Mesendoderm (in vitro differentiated cells): Measurements from ENCODE around the gene TRAPPC3L.

ENCODE experiments used
- DNase-seq: peaks from one replicate; pipeline ENCODE4 v3.0.0; 2013
- H2AK5ac ChIP-seq: 2 replicates; pipeline ENCODE4 v1.6.1; 2013; ENCODE audit warnings: low read length, inconsistent platforms
- H2BK120ac ChIP-seq: 2 replicates; pipeline ENCODE4 v1.6.1; 2013; ENCODE audit warnings: low read depth, mild to moderate bottlenecking, low read length, moderate library complexity, mixed read lengths
- H2BK15ac ChIP-seq: replicated peaks from 2 replicates; pipeline ENCODE4 v1.6.1; 2013; ENCODE audit warnings: low read depth, mild to moderate bottlenecking, moderate library complexity
- H2BK5ac ChIP-seq: 2 replicates; pipeline ENCODE4 v1.6.1; 2013; ENCODE audit warnings: low read length, inconsistent platforms
- H3K18ac ChIP-seq: 2 replicates; pipeline ENCODE4 v1.6.1; 2013; ENCODE audit warnings: mild to moderate bottlenecking, low read length, mixed read lengths
- H3K23ac ChIP-seq: one replicate; pipeline ENCODE4 v1.6.1; 2013; ENCODE audit warnings: low read length
- H3K27ac ChIP-seq: 2 replicates; pipeline ENCODE4 v1.5.1; 2013; ENCODE audit warnings: low read depth, mild to moderate bottlenecking, inconsistent platforms, low read length, moderate library complexity
- H3K27me3 ChIP-seq: 2 replicates; pipeline ENCODE4 v1.6.1; 2013; ENCODE audit warnings: low read length, control low read depth, mild to moderate bottlenecking, inconsistent platforms; ENCODE audit not compliant: insufficient read depth, poor library complexity
- H3K36me3 ChIP-seq: 2 replicates; pipeline ENCODE4 v1.6.1; 2013; ENCODE audit warnings: low read length, inconsistent platforms; ENCODE audit not compliant: control insufficient read depth, insufficient read depth
- H3K4ac ChIP-seq: one replicate; pipeline ENCODE4 v1.6.1; 2013; ENCODE audit warnings: low read depth, mild to moderate bottlenecking, low read length, moderate library complexity
- H3K4me1 ChIP-seq: 2 replicates; pipeline ENCODE4 v1.6.1; 2013; ENCODE audit warnings: low read depth, low read length, inconsistent platforms; ENCODE audit not compliant: control insufficient read depth
- H3K4me2 ChIP-seq: 2 replicates; pipeline ENCODE4 v1.6.1; 2013; ENCODE audit warnings: low read length
- H3K4me3 ChIP-seq: 2 replicates; pipeline ENCODE4 v1.5.1; 2013; ENCODE audit warnings: mild to moderate bottlenecking, low read length
- H3K56ac ChIP-seq: one replicate; pipeline ENCODE4 v1.6.1; 2013; ENCODE audit warnings: low read length
- H3K79me1 ChIP-seq: 2 replicates; pipeline ENCODE4 v1.6.1; 2013; ENCODE audit warnings: low read length, inconsistent platforms
- H3K79me2 ChIP-seq: 2 replicates; pipeline ENCODE4 v1.6.1; 2013; ENCODE audit warnings: mild to moderate bottlenecking, low read length; ENCODE audit not compliant: control insufficient read depth, insufficient read depth
- H3K9ac ChIP-seq: 2 replicates; pipeline ENCODE4 v1.6.1; 2013; ENCODE audit warnings: low read length, inconsistent platforms
- H4K5ac ChIP-seq: one replicate; pipeline ENCODE4 v1.6.1; 2013; ENCODE audit warnings: low read length
- H4K8ac ChIP-seq: one replicate; pipeline ENCODE4 v1.6.1; 2013; ENCODE audit warnings: low read depth, mild to moderate bottlenecking, control low read depth, low read length, moderate library complexity
- WGBS: extraction: QIAGEN DNeasy Blood & Tissue Kit; methylation state at CpG from one replicate; pipeline ENCODE4 v1.1.7; 2013; ENCODE audit warnings: low lambda C conversion rate, missing lambda C conversion rate; ENCODE audit not compliant: insufficient coverage; ENCODE audit errors: extremely low coverage; 5-methylcytosine and 5-hydroxymethylcytosine counted together

TRAPPC3L gene

DNA sequence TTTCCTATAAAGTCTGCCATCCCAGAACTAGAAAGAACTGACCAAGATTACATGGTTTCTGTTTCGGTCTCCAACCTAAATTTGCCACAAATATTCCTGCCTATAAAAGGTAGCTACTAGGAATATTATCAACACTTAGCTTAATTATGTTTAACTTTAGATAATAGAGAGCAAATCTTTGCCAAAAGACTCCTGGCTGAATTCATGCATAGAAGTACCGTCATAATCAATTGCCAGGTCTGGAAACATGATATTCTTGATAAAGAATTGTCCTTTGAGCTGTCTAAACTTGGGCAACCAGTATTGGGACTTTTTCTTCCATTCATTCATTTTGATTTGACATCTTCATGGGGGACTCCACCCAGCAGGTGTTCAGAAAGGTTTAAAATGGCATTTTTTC lies 61.9 kb downstream of the TRAPPC3L start:
- no peaks in the 10 kb centered on the region for H3K4me1 ChIP-seq

DNA sequence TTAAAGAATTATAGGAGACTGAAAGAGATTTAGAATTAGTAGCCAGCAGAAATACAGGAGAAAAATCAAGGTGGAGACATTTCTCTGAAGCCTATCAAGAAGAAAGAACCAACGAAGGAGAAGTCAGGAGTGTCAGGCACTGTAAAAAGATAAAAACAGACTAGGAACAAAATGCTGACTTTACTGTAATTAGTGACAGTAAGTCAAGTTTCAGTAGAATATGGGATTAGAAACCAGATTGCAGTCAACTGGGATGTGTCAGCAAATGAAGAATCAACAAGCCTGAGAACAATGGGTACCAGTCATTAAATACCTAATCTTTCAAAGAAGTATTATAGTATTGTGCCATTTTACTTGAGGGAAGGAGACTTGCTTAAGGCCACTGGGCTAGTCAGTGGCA lies 62.7 kb downstream of the TRAPPC3L start:
- H2BK5ac ChIP-seq = no peak overlapping the region
- no peak overlapping the region for H3K18ac ChIP-seq
- no peak overlapping the region for H3K4me2 ChIP-seq
- no peaks in the 10 kb centered on the region for H3K36me3 ChIP-seq
- H3K9ac ChIP-seq = no peak overlapping the region
- no CpG with 5 or more reads among the region's 1 CpG for WGBS
- H3K79me2 ChIP-seq = no peaks in the 10 kb centered on the region
- no peak overlapping the region for H2AK5ac ChIP-seq
- H2BK120ac ChIP-seq = no peak overlapping the region
- H4K8ac ChIP-seq = no peak overlapping the region
- no peak overlapping the region for H3K27ac ChIP-seq
- H2BK15ac ChIP-seq = no peak overlapping the region
- no peaks in the 10 kb centered on the region for H3K79me1 ChIP-seq
- H3K23ac ChIP-seq = no peak overlapping the region
- H4K5ac ChIP-seq = no peak overlapping the region
- H3K27me3 ChIP-seq = no peaks in the 10 kb centered on the region
- no peak overlapping the region for H3K4ac ChIP-seq
- no peak overlapping the region for H3K56ac ChIP-seq
- H3K4me3 ChIP-seq = no peak overlapping the region
- DNase-seq = no peak
- H3K4me1 ChIP-seq = no peaks in the 10 kb centered on the region

More for the DNA sequence above, 61.9 kb downstream of the TRAPPC3L start:
- H2BK5ac ChIP-seq = no peak overlapping the region
- no peak overlapping the region for H3K9ac ChIP-seq
- WGBS = no CpG with 5 or more reads among the region's 2 CpGs
- H3K4me2 ChIP-seq = no peak overlapping the region
- H3K23ac ChIP-seq = no peak overlapping the region
- no peak overlapping the region for H4K8ac ChIP-seq
- no peaks in the 10 kb centered on the region for H3K79me2 ChIP-seq
- no peak overlapping the region for H3K56ac ChIP-seq
- no peaks in the 10 kb centered on the region for H3K36me3 ChIP-seq
- no peak overlapping the region for H3K27ac ChIP-seq
- no peak overlapping the region for H2BK120ac ChIP-seq
- no peak overlapping the region for H3K4ac ChIP-seq
- no peak overlapping the region for H2BK15ac ChIP-seq
- DNase-seq = no peak
- no peaks in the 10 kb centered on the region for H3K79me1 ChIP-seq
- no peaks in the 10 kb centered on the region for H3K27me3 ChIP-seq
- H4K5ac ChIP-seq = no peak overlapping the region
- H3K4me3 ChIP-seq = no peak overlapping the region
- no peak overlapping the region for H2AK5ac ChIP-seq
- no peak overlapping the region for H3K18ac ChIP-seq

DNA sequence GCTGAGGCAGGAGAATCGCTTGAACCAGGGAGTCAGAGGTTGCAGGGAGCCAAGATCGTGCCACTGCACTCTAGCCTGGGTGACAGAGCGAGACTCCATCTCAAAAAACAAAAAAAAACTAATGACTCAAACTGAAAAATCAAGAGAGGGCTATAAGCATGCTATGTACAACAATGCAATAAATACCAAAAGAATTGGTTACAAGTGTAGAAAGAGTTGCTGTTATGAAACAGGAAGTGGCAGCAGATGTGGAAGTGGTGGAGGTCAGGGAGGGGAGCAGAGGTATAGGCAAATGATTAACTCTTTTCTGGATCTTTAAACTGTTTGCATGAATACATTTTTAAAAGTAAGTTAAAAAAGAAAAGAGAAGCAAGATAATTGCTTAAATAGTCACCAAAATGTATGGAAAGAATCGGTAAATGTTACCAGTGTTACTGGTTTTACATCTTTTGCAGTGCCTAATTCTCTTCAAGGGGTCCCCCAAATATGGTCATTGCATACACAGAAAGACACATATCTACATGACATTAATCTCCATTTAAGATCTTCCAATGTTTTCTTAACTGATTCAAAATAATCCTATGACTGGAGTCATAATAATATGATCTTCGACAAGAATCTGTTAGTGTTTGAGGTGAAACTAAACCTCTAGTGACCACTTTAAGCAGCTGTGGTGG lies 69.3 kb downstream of the TRAPPC3L start:
- H2BK15ac ChIP-seq = no peak overlapping the region
- no peak overlapping the region for H3K23ac ChIP-seq
- H3K27ac ChIP-seq = no peak overlapping the region
- no peak for DNase-seq
- H2AK5ac ChIP-seq = no peak overlapping the region
- H3K56ac ChIP-seq = no peak overlapping the region
- H3K18ac ChIP-seq = no peak overlapping the region
- no peak overlapping the region for H4K5ac ChIP-seq
- no peak overlapping the region for H3K4ac ChIP-seq
- no peak overlapping the region for H3K4me3 ChIP-seq
- no CpG with 5 or more reads among the region's 5 CpGs for WGBS
- H2BK120ac ChIP-seq = no peak overlapping the region
- no peaks in the 10 kb centered on the region for H3K79me2 ChIP-seq
- no peak overlapping the region for H4K8ac ChIP-seq
- no peak overlapping the region for H3K4me2 ChIP-seq
- no peaks in the 10 kb centered on the region for H3K27me3 ChIP-seq
- H3K4me1 ChIP-seq = no peaks in the 10 kb centered on the region
- H3K9ac ChIP-seq = no peak overlapping the region
- no peaks in the 10 kb centered on the region for H3K36me3 ChIP-seq
- H3K79me1 ChIP-seq = no peaks in the 10 kb centered on the region
- H2BK5ac ChIP-seq = no peak overlapping the region

DNA sequence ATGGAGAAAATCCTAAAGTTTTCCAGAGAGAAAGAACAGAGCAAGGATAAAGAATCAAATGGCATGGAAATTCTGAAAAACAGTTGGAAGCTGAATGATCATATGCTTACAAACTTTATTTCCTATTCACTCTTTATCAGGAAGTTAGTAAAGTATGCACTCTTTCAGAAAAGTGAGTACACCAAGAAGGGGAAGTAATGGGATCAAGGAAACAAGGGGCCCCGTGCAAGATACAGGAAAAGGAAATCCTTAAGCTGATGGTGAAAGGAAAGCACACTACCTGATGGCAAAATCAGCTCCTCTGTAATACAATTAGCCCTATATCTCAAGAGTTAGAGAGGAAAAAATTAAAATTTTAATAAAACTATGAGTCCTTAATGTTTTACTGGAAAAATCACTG lies 70.3 kb downstream of the TRAPPC3L start:
- Histone ChIP-seq H3K18ac (no peak overlapping the region), H3K23ac (no peak overlapping the region), H2AK5ac (no peak overlapping the region), H3K56ac (no peak overlapping the region), H4K5ac (no peak overlapping the region), H2BK15ac (no peak overlapping the region), H4K8ac (no peak overlapping the region), H3K4me1 (no peaks in the 10 kb centered on the region), H3K27me3 (no peaks in the 10 kb centered on the region), H2BK120ac (no peak overlapping the region), H3K9ac (no peak overlapping the region), H3K79me2 (no peaks in the 10 kb centered on the region), H3K36me3 (no peaks in the 10 kb centered on the region), H2BK5ac (no peak overlapping the region), H3K4me2 (no peak overlapping the region), H3K4me3 (no peak overlapping the region), H3K79me1 (no peaks in the 10 kb centered on the region), H3K4ac (no peak overlapping the region), H3K27ac (no peak overlapping the region)
- WGBS = no CpG with 5 or more reads among the region's 1 CpG
- no peak for DNase-seq

DNA sequence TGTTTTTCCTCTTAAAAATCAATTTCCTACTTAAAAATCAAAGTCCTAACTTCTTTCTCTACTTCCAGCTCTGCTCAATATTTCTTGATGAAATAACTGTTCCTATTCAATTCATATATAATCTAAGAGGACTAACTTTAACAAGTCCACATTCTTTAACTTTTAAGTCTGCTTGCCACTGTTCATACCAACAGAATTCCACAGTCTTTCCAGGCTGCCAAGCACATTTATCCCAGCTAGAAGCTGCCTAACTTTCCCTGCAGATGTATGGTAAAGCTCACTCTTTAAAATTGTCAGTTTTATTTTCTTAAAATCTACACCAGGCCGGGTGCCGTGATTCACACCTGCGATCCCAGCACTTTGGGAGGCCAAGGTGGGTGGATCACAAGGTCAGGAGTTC lies 72.8 kb downstream of the TRAPPC3L start:
- H3K27ac ChIP-seq = no peak overlapping the region
- H3K18ac ChIP-seq = no peak overlapping the region
- no peaks in the 10 kb centered on the region for H3K79me1 ChIP-seq
- H4K5ac ChIP-seq = no peak overlapping the region
- no peak overlapping the region for H2BK15ac ChIP-seq
- H3K56ac ChIP-seq = no peak overlapping the region
- DNase-seq = no peak
- no peak overlapping the region for H2AK5ac ChIP-seq
- H3K4ac ChIP-seq = no peak overlapping the region
- H4K8ac ChIP-seq = no peak overlapping the region
- no peak overlapping the region for H3K9ac ChIP-seq
- H2BK5ac ChIP-seq = no peak overlapping the region
- H3K4me3 ChIP-seq = no peak overlapping the region
- H3K4me2 ChIP-seq = no peak overlapping the region
- no peaks in the 10 kb centered on the region for H3K36me3 ChIP-seq
- H3K79me2 ChIP-seq = no peaks in the 10 kb centered on the region
- H3K27me3 ChIP-seq = no peaks in the 10 kb centered on the region
- WGBS = no CpG with 5 or more reads among the region's 3 CpGs
- no peak overlapping the region for H2BK120ac ChIP-seq
- H3K4me1 ChIP-seq = no peaks in the 10 kb centered on the region
- H3K23ac ChIP-seq = no peak overlapping the region

DNA sequence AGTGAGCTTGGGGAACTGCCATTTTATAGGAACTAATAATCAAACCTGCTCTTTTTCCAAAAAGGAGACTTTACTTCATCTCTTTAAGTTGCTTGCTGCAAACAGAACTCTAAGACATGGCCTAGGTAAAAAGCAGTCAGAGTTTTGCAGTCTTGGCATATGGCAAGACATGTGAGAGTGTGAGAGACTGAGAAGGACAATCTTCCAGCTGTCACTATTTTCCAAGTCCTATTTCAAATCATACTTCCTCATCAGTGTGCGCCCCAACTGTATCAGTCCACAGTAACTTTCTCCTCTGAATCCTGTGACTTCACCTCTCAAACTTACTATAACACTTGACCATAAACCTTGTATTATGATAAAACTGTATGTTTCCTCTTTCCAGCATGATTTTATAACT lies 74.0 kb downstream of the TRAPPC3L start:
- Histone ChIP-seq H3K23ac (no peak overlapping the region), H2BK15ac (no peak overlapping the region), H3K79me1 (no peaks in the 10 kb centered on the region), H3K27me3 (no peaks in the 10 kb centered on the region), H3K56ac (no peak overlapping the region), H2AK5ac (no peak overlapping the region), H3K4me2 (no peak overlapping the region), H3K9ac (no peak overlapping the region), H2BK120ac (no peak overlapping the region), H3K27ac (no peak overlapping the region), H3K4me3 (no peak overlapping the region), H3K36me3 (no peaks in the 10 kb centered on the region), H4K5ac (no peak overlapping the region), H3K79me2 (no peaks in the 10 kb centered on the region), H3K18ac (no peak overlapping the region), H3K4me1 (no peaks in the 10 kb centered on the region), H2BK5ac (no peak overlapping the region), H3K4ac (no peak overlapping the region), H4K8ac (no peak overlapping the region)
- WGBS = no CpG with 5 or more reads among the region's 1 CpG
- no peak for DNase-seq
